GM21825 (cell line): Measurements from ENCODE around the gene DTX3L.

Experiments used
- ATAC-seq: cut with Tn5 transposase; IDR thresholded peaks from one replicate; pipeline ENCODE4 v1.9.1; 2021; ENCODE audit warnings: mild to moderate bottlenecking, moderate library complexity; ENCODE audit not compliant: unreplicated experiment

The DTX3L gene

DNA sequence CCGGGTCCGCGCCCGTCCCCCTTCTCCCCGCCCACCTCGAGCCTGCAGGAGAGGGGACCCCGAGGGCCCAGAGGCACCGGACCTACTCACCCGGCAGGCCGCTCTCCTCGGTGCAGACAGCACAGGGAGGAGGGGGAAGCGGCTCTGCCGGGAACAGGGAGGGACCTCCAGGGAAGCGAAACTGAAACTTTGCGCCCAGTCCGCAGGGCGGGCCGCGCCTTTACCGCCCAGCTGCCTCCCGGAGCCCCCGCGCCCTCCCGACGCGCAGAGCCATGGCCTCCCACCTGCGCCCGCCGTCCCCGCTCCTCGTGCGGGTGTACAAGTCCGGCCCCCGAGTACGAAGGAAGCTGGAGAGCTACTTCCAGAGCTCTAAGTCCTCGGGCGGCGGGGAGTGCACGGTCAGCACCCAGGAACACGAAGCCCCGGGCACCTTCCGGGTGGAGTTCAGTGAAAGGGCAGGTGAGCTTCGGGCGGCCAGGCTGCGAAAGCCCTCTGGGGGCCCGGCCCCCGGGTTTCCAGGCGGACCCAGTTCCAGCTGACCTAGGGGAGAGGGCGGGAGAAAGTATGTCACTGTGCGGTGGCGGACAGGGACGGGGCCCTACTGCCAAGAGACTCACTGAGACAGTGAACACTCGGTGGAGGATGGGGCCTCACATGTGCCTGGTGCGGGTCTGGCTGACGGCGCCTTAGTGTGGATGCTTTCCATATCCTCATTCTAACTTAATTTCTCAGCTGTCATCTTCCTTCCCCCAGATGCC is at the start of gene DTX3L, which contains the start of gene PARP9:
DTX3L (plus strand) TSS at position 184 of the 758 bp plus-strand sequence; CDS start at position 273, 89 bp downstream.
PARP9 (minus strand) TSS at position 146 of the 758 bp plus-strand sequence. CDS start 4,680 bp downstream, outside the sequence.
- ATAC-seq: peak; percentile 55

DNA sequence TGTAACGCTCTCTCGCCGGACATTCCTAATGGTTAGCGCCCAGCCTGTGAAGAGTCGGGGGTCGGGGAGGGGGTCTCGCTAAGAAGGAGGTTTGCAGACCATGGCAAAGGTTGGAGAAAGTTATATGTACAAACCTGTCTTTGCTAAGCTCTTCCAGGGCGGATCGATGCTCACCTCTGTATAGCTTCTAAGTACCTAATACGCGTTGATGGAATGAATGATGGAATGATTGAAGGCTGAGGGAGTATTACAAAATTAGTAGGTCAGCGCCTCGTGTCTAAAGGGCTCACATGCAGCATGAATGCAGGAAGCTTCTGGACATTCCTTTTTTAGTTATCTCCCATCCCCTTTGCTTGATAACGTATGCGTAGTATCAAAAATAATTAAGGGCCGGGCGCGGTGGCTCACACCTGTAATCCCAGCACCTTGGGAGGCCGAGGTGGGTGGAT is 49.1 kb upstream of the DTX3L start:
- no peak for ATAC-seq

DNA sequence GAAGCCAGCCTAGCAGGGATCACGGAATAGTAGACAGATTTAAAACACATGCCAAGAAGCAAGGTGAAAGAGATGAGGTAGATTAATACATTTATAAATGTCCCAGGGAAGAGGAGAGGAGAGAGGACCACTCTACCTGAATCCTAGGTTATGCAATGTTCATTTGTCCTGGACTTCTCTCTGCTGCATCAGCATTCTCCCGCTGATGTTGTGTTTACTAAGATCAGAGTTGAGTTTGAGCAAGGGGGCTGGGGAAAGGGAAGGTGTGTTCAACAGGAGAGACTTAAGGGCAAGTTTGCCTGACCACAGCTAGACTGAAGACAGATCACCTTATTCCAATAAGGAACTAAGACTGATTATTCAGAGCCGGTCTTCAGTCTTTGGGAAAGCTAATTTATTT is 48.3 kb upstream of the DTX3L start:
- ATAC-seq: no peak

DNA sequence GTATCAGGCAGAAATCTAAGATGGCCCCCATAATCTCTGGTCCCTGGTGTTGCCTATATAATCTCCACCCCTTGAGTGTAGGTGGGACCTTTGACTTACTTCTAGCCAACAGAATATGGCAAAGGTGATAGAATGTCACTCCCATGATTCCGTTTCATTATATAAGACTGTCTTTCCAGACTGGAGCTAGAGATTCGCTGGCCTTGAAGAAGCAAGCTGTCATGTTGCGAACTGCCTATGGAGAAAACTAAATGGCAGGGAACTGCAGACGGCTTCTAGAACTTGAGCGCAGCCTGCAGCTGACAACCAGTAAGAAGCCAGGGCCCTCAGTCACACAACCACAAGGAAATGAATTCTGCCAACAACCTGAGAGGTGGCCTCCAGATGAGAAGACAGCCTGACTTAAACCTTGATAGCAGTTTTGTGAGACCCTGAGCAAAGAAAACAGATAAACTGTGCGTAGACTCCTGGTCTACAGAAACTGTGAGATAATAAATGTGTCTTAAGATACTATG is 47.2 kb upstream of the DTX3L start:
- no peak for ATAC-seq

- no peak for ATAC-seq
Observed at GRCh38 chr3:122519693-122520092, 44.4 kb upstream of the DTX3L start.

DNA sequence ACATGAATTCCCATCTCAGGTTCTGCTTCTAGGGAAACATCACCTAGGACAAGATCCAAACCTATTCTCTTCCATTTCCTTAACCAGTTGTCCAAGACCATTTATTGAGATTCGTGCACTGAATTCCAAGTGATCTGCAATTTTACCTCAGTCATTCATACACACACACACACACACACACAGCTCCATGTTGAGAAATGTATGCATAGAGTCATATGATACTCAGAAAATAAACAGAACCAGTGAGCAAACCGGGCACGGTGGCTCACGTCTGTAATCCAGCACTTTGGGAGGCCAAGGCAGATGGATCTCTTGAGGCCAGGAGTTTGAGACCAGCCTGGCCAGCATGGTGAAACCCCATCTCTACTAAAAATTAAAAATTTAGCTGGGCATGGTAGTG is 43.3 kb upstream of the DTX3L start:
- no peak for ATAC-seq

GRCh38 chr3:122523317-122523716 is 40.8 kb upstream of the DTX3L start:
- ATAC-seq: no peak

DNA sequence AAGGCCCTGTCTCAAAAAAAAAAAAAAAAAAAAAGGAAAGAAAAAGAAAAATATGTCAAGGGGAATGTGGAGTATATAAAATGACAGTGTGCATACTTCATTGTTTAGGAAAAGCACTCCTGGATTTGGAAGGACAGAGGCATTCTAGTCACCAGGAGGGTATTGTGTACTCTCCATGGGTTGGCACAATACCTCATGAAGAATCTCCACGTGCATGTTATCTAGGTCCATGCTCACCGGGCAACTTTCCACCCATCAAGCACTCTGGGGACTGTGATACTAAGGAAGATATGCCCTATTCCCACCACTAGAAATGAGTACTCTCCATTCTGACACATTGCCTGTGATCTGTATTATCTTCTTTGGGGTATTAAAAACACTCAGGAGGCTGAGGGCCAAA is 34.0 kb upstream of the DTX3L start:
- ATAC-seq: no peak

DNA sequence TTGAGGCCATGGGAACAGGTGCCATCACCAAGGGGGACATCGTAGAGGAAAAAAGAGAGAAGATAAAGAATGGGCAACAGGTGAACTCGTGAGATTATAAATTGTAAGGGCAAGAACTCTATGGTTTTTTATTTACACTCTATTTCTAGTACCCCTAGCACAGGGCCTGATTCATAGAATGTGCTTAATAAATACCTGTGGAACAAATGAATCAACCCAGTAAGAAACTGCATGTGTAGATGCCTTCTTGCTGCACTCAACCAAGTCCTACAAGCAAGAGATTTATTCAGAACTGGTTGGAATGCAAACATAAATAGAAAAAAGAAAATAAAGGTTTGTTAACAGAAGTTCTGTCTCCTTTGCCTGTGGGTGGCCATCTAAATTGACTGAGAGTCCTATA is 30.7 kb upstream of the DTX3L start:
- ATAC-seq: no peak

- ATAC-seq: peak; percentile 98
Observed at GRCh38 chr3:122533931-122534334, 30.2 kb upstream of the DTX3L start.

GRCh38 chr3:122535964-122536631 is 28.0 kb upstream of the DTX3L start:
- ATAC-seq: no peak

DNA sequence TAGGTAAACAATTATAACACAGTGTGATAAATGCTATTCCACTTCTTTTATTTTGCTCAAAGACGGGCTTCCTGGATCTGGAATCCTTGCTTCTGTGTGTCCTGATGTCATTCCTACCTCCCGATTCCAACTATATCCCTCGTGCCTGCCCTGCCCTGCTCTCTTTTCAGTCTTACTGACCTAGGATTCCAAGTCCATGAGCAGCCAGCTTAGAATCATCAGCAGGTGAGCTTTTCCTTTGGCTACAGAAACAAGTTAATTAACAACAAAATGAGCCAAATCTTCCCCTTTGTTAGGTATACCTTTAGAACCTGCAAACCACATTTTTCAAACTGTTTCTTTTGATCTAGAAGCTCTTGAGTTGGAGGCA is 27.5 kb upstream of the DTX3L start:
- ATAC-seq: no peak

DNA sequence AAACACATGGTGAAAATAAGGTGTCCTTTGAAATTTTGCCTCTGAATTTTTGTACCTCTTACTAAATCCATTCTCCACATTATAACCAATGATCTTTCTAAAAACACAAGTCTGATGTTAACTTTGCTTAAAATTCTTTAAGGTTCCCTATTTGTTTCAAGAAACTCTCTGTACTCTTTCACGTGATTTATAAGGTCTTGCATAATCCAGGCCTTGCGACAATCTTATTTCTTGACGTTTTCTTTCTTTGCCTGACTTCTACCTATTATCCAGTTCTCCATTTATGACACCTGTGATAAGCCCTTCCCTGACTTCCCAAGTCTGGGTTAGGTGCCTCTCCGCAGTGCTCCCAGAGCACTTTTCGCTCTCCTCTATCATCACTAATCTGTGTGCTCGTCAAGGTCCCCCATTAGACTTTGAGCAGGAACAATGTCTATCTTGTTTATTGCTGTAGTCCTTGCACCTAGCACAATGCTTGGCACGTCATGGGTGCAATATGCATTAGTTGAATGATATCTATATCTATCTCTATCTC is 25.1 kb upstream of the DTX3L start:
- ATAC-seq: no peak

DNA sequence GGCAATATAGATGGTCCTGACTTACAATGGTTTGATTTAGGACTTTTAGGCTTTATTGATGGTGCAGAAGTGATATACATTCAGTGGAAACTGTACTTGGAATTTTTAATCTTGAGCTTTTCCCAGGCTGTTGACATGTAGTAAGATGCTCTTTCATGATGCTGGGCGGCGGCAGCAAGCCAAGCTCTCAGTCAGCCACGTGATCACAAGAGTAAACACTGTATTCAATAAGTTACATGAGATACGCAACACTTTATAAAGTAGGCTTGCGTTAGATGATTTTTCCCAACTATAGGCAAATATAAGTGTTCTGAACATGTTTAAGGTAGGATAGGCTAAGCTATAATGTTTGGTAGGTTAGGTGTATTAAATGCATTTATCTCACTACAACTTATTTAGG is 18.0 kb upstream of the DTX3L start:
- no peak for ATAC-seq

DNA sequence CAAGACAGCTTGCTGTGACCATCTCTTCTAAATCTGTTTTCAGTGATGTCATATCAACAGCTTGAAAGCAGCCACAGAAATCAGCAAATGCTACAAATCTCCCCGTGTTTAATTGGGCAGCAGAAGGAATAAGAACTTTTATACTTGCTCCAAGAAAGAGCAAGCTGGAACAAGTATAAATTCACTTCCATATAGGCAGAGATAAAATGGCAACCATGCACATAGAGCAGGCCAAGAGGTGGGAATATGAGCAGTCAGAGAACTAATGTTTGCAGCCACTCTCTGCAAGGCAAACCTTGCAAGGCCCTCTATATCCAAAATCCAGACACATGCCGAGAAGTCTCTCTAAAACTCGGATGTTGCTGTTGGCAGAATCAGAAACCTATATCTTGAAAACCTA is 16.1 kb upstream of the DTX3L start:
- ATAC-seq: no peak

DNA sequence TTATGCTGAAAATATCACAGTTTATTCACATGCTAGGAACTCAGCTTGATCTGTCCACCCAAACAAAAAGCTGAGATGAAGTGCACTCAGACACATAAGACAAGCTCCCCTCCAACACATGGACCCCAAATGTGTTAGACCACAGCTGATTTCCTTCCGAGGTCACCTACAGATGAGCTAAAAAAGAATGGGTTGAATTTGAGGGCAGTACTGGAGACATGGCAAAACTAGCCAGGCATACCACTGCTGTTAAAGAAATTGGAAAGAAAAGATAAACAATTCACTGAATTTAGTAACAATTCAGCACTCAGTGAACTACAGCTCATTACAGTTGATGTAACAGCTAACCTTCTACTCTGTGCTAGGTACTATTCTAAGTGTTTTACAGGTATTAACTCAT is 15.5 kb upstream of the DTX3L start:
- ATAC-seq: no peak

DNA sequence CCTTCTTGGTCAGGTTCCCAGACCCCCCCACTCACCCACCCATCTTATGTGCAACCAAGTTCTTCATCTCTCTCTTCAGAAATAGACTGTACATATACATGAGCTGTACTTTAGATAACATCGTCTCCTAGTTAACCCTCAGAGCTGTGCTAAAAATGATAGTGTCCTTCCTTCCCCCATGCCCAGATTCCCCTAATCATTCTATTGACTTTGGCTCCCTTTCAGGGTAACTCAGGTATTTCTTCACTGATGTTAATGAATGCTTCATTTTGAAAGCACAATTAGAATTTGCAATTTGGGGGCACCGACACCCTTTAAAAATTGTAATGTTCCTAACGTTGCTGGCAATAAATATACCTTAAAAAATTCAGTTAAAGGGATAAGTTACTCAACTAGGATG is 11.0 kb upstream of the DTX3L start:
- no peak for ATAC-seq

GRCh38 chr3:122555275-122556071 is 8.7 kb upstream of the DTX3L start:
- ATAC-seq: no peak

DNA sequence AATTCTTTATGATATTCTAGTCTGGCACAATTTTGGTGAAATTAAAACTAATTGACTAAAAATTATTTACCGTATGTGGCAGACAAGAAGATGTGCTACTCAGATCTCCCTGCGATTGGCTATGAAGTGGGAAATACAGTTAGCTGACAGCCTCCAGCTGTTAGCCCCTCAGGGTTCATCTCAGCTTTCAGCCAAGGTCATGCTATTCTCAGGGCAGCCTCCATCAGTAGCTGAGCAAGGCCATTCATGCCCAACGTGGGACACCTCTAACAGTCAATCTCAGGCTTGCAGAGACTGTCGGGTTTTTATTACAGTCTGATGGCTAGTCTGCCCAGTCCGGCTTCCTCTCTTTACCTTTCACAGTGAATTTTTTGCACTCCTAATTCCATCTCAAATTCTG is 6.8 kb upstream of the DTX3L start:
- no peak for ATAC-seq

GRCh38 chr3:122558605-122559004 is 5.5 kb upstream of the DTX3L start:
- no peak for ATAC-seq

GRCh38 chr3:122559906-122560305 is 4.2 kb upstream of the DTX3L start:
- ATAC-seq: no peak
